GM23338 (cell line): ENCODE results near the gene APOBEC3B. TPM values are rescaled to one million over a fixed set of nuclear protein-coding genes. Genes with fewer than 3 reads are reported as not detected.
A peak's percentile ranks its signal among the peaks of the same experiment; 100 is the strongest.

Experiments
- ATAC-seq: fragments of 200-7000 bp; cut with Tn5 transposase; 3 replicates; pipeline ENCODE4 v1.9.1; 2020
- DNase-seq: peaks from one replicate; pipeline ENCODE4 v3.0.0-alpha.2; 2015; ENCODE audit warnings: low spot score
- H2AFZ ChIP-seq: fragments of 200-600 bp; sonication (generic); 2 replicates; pipeline ENCODE4 v1.8.0; 2016; ENCODE audit warnings: antibody characterized with exemption, mild to moderate bottlenecking, moderate library complexity
- H3F3A ChIP-seq: fragments of 200-600 bp; sonication (generic); replicated peaks from 2 replicates; pipeline ENCODE4 v1.8.0; 2017; ENCODE audit warnings: antibody characterized with exemption, mixed run types, low read depth
- H3K27ac ChIP-seq: fragments of 200-600 bp; sonication (generic); 2 replicates; pipeline ENCODE4 v1.6.1; 2016; ENCODE audit warnings: low read depth
- H3K27me3 ChIP-seq: fragments of 200-600 bp; sonication (generic); 2 replicates; pipeline ENCODE4 v1.8.0; 2016; ENCODE audit warnings: mild to moderate bottlenecking, mixed run types, moderate library complexity; ENCODE audit not compliant: insufficient read depth
- H3K36me3 ChIP-seq: fragments of 200-600 bp; sonication (generic); 2 replicates; pipeline ENCODE4 v1.8.0; 2016; ENCODE audit warnings: mild to moderate bottlenecking; ENCODE audit not compliant: insufficient read depth
- H3K4me1 ChIP-seq: fragments of 200-600 bp; sonication (generic); 2 replicates; pipeline ENCODE4 v1.8.0; 2016; ENCODE audit warnings: mild to moderate bottlenecking, moderate library complexity; ENCODE audit not compliant: insufficient read depth
- H3K4me2 ChIP-seq: fragments of 200-600 bp; sonication (generic); 2 replicates; pipeline ENCODE4 v1.7.1; 2017; ENCODE audit warnings: mixed run types
- H3K4me3 ChIP-seq: fragments of 200-600 bp; sonication (generic); 2 replicates; pipeline ENCODE4 v1.6.1; 2016; ENCODE audit warnings: mixed run types
- H3K79me2 ChIP-seq: fragments of 200-600 bp; sonication (generic); replicated peaks from 2 replicates; pipeline ENCODE4 v1.8.0; 2017; ENCODE audit warnings: mild to moderate bottlenecking; ENCODE audit not compliant: insufficient read depth
- H3K9me2 ChIP-seq: fragments of 200-600 bp; sonication (generic); 2 replicates; pipeline ENCODE4 v1.8.0; 2017; ENCODE audit not compliant: insufficient read depth
- H4K20me1 ChIP-seq: fragments of 200-600 bp; sonication (generic); replicated peaks from 2 replicates; pipeline ENCODE4 v1.8.0; 2017; ENCODE audit warnings: mild to moderate bottlenecking; ENCODE audit not compliant: insufficient read depth
- H3K27ac Mint-ChIP-seq: 2 replicates; pipeline ENCODE4 v1.8.0; 2020; ENCODE audit warnings: inconsistent platforms, mild to moderate bottlenecking, moderate library complexity, mixed read lengths
- H3K27me3 Mint-ChIP-seq: 3 replicates; pipeline ENCODE4 v1.8.0; 2022; ENCODE audit warnings: low read depth, mild to moderate bottlenecking, moderate library complexity, mixed read lengths, inconsistent platforms; ENCODE audit not compliant: insufficient read depth, poor library complexity
- H3K36me3 Mint-ChIP-seq: 3 replicates; pipeline ENCODE4 v1.8.0; 2021; ENCODE audit warnings: low read depth, mild to moderate bottlenecking, inconsistent platforms, moderate library complexity, mixed read lengths
- H3K4me1 Mint-ChIP-seq: 3 replicates; pipeline ENCODE4 v1.8.0; 2020; ENCODE audit warnings: mild to moderate bottlenecking, inconsistent platforms, mixed read lengths
- H3K4me3 Mint-ChIP-seq: 3 replicates; pipeline ENCODE4 v1.8.0; 2021; ENCODE audit warnings: moderate library complexity, mild to moderate bottlenecking, inconsistent platforms, mixed read lengths
- H3K9me3 Mint-ChIP-seq: 3 replicates; pipeline ENCODE4 v1.8.0; 2020; ENCODE audit warnings: moderate library complexity, mild to moderate bottlenecking, inconsistent platforms, mixed read lengths
- CTCF ChIP-seq, 2 experiments: fragments of 200-600 bp in 1 of 2; sonication (generic) in 1 of 2; conservative IDR thresholded peaks; 2 replicates each; pipeline versions ENCODE4 v1.5.1 to v1.6.1; 2016 to 2017; ENCODE audit warnings: antibody characterized with exemption in 2 of 2, low read depth in 2 of 2, mild to moderate bottlenecking in 2 of 2, moderate library complexity in 1 of 2
- EZH2 ChIP-seq: fragments of 200-600 bp; sonication (generic); IDR thresholded peaks from one replicate; pipeline ENCODE4 v1.8.0; 2017; ENCODE audit warnings: antibody characterized with exemption, mild to moderate bottlenecking, low read depth; ENCODE audit not compliant: unreplicated experiment
- EZH2phosphoT487 ChIP-seq: fragments of 200-600 bp; sonication (generic); IDR thresholded peaks from one replicate; pipeline ENCODE4 v1.8.1; 2018; ENCODE audit warnings: antibody characterized with exemption; ENCODE audit not compliant: unreplicated experiment
- NANOG ChIP-seq: IDR thresholded peaks from 2 replicates; pipeline ENCODE4 v1.6.1; 2016; ENCODE audit warnings: antibody characterized with exemption, borderline replicate concordance
- POLR2AphosphoS5 ChIP-seq: IDR thresholded peaks from 2 replicates; pipeline ENCODE4 v1.6.1; 2016; ENCODE audit warnings: antibody characterized with exemption, low read depth
- STAT1 ChIP-seq: IDR thresholded peaks from one replicate; pipeline ENCODE4 v1.6.1; 2016; ENCODE audit warnings: antibody characterized with exemption; ENCODE audit not compliant: unreplicated experiment
- ZNF114 ChIP-seq: fragments of 250-450 bp; sonication (Bioruptor Pico); IDR thresholded peaks from 2 replicates; pipeline ENCODE4 v1.5.0; 2020; ENCODE audit warnings: mild to moderate bottlenecking, moderate library complexity
- ZNF331 ChIP-seq: fragments of 250-450 bp; sonication (Bioruptor Pico); IDR thresholded peaks from 2 replicates; pipeline ENCODE4 v1.5.0; 2020; ENCODE audit warnings: low read depth, mild to moderate bottlenecking, moderate library complexity
- polyA plus RNA-seq: library from polyadenylated mRNA; unstranded; fragments of >200 nt; fragmentation: Nextera tagmentation; extraction: Ambion mirVana; gene quantifications from 2 replicates; pipeline ENCODE4 v1.2.1, GENCODE V29; 2016
- total RNA-seq: library from RNA; depleted of rRNA; stranded (reverse); fragments of >200 nt; shearing (Covaris generic); gene quantifications from 2 replicates; pipeline ENCODE4 v1.2.3, GENCODE V29; 2014

The APOBEC3B gene
- total and polyA plus RNA-seq, 2 experiments from 2014 or later = 7.0 to 9.2 TPM

GRCh38 chr22:38965614-38966379 lies 16.4 kb upstream of the APOBEC3B start:
- TF ChIP-seq ZNF331 (CRISPR knock-in tag) = no peak
- TF ChIP-seq ZNF114 (CRISPR knock-in tag) = no peak
- H3K9me3 Mint-ChIP-seq = no peaks in the 10 kb centered on the region
- no peak overlapping the region; the same call in 2 of the 3 replicates for H3K4me3 Mint-ChIP-seq
- no peak overlapping the region for H3K27ac Mint-ChIP-seq
- no peaks in the 10 kb centered on the region for H3K79me2 ChIP-seq
- no peak for DNase-seq
- no peak overlapping the region for H3K4me2 ChIP-seq
- no peaks in the 10 kb centered on the region for H3K27me3 ChIP-seq
- H3F3A ChIP-seq = no peaks in the 10 kb centered on the region
- H3K36me3 ChIP-seq = no peaks in the 10 kb centered on the region
- H2AFZ ChIP-seq = peak overlapping the region; percentile 38; the same call in 1 of the 2 replicates
- H4K20me1 ChIP-seq = no peaks in the 10 kb centered on the region
- no peaks in the 10 kb centered on the region for H3K9me2 ChIP-seq
- no peak overlapping the region for H3K4me3 ChIP-seq
- no peak; the same call in 2 of the 3 replicates for ATAC-seq
- no peaks in the 10 kb centered on the region; the same call in 2 of the 3 replicates for H3K36me3 Mint-ChIP-seq
- H3K27me3 Mint-ChIP-seq = peaks cover 10% of the 10 kb centered on the region
- H3K4me1 Mint-ChIP-seq = peaks cover 22% of the 10 kb centered on the region
- no peak overlapping the region for H3K27ac ChIP-seq
- H3K4me1 ChIP-seq = no peaks in the 10 kb centered on the region

GRCh38 chr22:38966380-38966702 lies 15.8 kb upstream of the APOBEC3B start:
- Histone ChIP-seq H3K79me2 (no peaks in the 10 kb centered on the region), H3K4me2 (no peak overlapping the region), H3K27me3 (no peaks in the 10 kb centered on the region), H3K4me1 (no peaks in the 10 kb centered on the region), H3K36me3 (no peaks in the 10 kb centered on the region), H3F3A (no peaks in the 10 kb centered on the region), H4K20me1 (no peaks in the 10 kb centered on the region), H3K27ac (no peak overlapping the region), H3K4me3 (no peak overlapping the region), H3K9me2 (no peaks in the 10 kb centered on the region), H2AFZ (no peak overlapping the region)
- DNase-seq (no peak), ATAC-seq (no peak)
- Mint-ChIP-seq H3K9me3 (no peaks in the 10 kb centered on the region), H3K27ac (no peak overlapping the region), H3K4me1 (peaks cover 22% of the 10 kb centered on the region), H3K4me3 (no peak overlapping the region; the same call in 2 of the 3 replicates), H3K27me3 (peaks cover 10% of the 10 kb centered on the region), H3K36me3 (no peaks in the 10 kb centered on the region; the same call in 2 of the 3 replicates)
- no peak for TF ChIP-seq ZNF114 (CRISPR knock-in tag)
- no peak for TF ChIP-seq EZH2phosphoT487
- TF ChIP-seq POLR2AphosphoS5 = no peak
- TF ChIP-seq NANOG = no peak

- DNase-seq (no peak), ATAC-seq (no peak)
- H3K36me3 Mint-ChIP-seq = no peaks in the 10 kb centered on the region; the same call in 2 of the 3 replicates
- no peak overlapping the region for H2AFZ ChIP-seq
- no peak overlapping the region for H3K4me2 ChIP-seq
- H3K4me1 Mint-ChIP-seq = peaks cover 22% of the 10 kb centered on the region
- no peaks in the 10 kb centered on the region for H3K9me3 Mint-ChIP-seq
- H3K4me3 ChIP-seq = no peak overlapping the region
- H3K4me1 ChIP-seq = no peaks in the 10 kb centered on the region
- no peak overlapping the region for H3K4me3 Mint-ChIP-seq
- H3K9me2 ChIP-seq = no peaks in the 10 kb centered on the region
- peaks cover 10% of the 10 kb centered on the region for H3K27me3 Mint-ChIP-seq
- H3K36me3 ChIP-seq = no peaks in the 10 kb centered on the region
- H3F3A ChIP-seq = no peaks in the 10 kb centered on the region
- H3K27ac Mint-ChIP-seq = no peak overlapping the region
- no peaks in the 10 kb centered on the region for H4K20me1 ChIP-seq
- H3K79me2 ChIP-seq = no peaks in the 10 kb centered on the region
- no peak overlapping the region for H3K27ac ChIP-seq
- H3K27me3 ChIP-seq = no peaks in the 10 kb centered on the region
- TF ChIP-seq CTCF (conservative IDR thresholded peaks at IDR 0.05; ENCODE audit: low read depth in 2 of 2) (no peak), POLR2AphosphoS5 (no peak), EZH2 (no peak), STAT1 (no peak)
Measured at GRCh38 chr22:38966942-38967341, 15.2 kb upstream of the APOBEC3B start.
